GM12878 (cell line): ENCODE measurements around the gene SLC6A12. TPM values are rescaled to one million over a fixed set of nuclear protein-coding genes. Genes with fewer than 3 reads are reported as not detected.
A peak's percentile ranks its signal among the peaks of the same experiment; 100 is the strongest.
"Not testable (repeated sequence)": the region's sequence is repeated elsewhere in the genome, so short reads cannot be mapped to it uniquely, and the experiment has no call there.

Source experiments
- ATAC-seq: fragments of 200-7000 bp; cut with Tn5 transposase; 3 replicates; pipeline ENCODE4 v1.9.1; 2020; ENCODE audit warnings: mild to moderate bottlenecking, moderate library complexity
- BruUV-seq: library from RNA; stranded (reverse); fragments of 400-500 nt; replicated peaks from 2 replicates; lab custom pipeline; 2021; lab: Mats Ljungman, UMichigan
- CTCF ChIA-PET: fragments of 300-600 bp; sonication (Branson Sonifier 250); formaldehyde crosslinking; extraction: SDS; loops from one replicate; lab custom pipeline; 2021; ENCODE audit warnings: inconsistent platforms; lab: Yijun Ruan, JAX
- POLR2A ChIA-PET: fragments of 350-600 bp; formaldehyde crosslinking; extraction: SDS; loops from one replicate; lab custom pipeline; 2021; ENCODE audit warnings: inconsistent platforms; lab: Charles Lee
- RAD21 ChIA-PET: fragments of 300-600 bp; sonication (Branson Sonifier 250); formaldehyde crosslinking; loops from one replicate; lab custom pipeline; 2023; ENCODE audit warnings: antibody characterized with exemption; ENCODE audit not compliant: unreplicated experiment; lab: Charles Lee
- SMC1A ChIA-PET: fragments of 300-600 bp; sonication (Branson Sonifier 250); formaldehyde crosslinking; loops from one replicate; lab custom pipeline; 2023; ENCODE audit not compliant: unreplicated experiment, uncharacterized antibody; lab: Charles Lee
- DNase-seq: peaks from one replicate; pipeline ENCODE4 v3.0.0-alpha.2; 2011; ENCODE audit warnings: low read depth, low spot score
- FAIRE-seq: peaks from 3 replicates; lab custom pipeline; 2011; peaks lifted over from hg19 to GRCh38; lab: Jason Lieb, UNC
- H2AFZ ChIP-seq: 2 replicates; pipeline ENCODE4 v1.6.0; 2011; ENCODE audit warnings: low read depth, low read length, control low read depth; ENCODE audit not compliant: control insufficient read depth
- H3K27ac ChIP-seq: 2 replicates; pipeline ENCODE4 v1.5.1; 2011; ENCODE audit warnings: control low read depth; ENCODE audit not compliant: control insufficient read depth, insufficient read depth
- H3K27me3 ChIP-seq, 2 experiments: replicated peaks in 1 of 2; 2 replicates each; pipeline versions ENCODE4 v1.6.0 to v1.6.1; 2011; ENCODE audit warnings: low read length in 1 of 2; ENCODE audit not compliant: control insufficient read depth in 2 of 2, insufficient read depth in 2 of 2
- H3K36me3 ChIP-seq, 2 experiments: 2 replicates each; pipeline ENCODE4 v1.5.1; 2011; ENCODE audit warnings: low read length in 1 of 2; ENCODE audit not compliant: control insufficient read depth in 2 of 2, insufficient read depth in 2 of 2
- H3K4me1 ChIP-seq: 2 replicates; pipeline ENCODE4 v1.6.1; 2011; ENCODE audit warnings: mild to moderate bottlenecking, low read length, moderate library complexity, mixed read lengths; ENCODE audit not compliant: control insufficient read depth, insufficient read depth
- H3K4me2 ChIP-seq: 2 replicates; pipeline ENCODE4 v1.6.0; 2011; ENCODE audit warnings: control low read depth; ENCODE audit not compliant: control insufficient read depth, insufficient read depth
- H3K4me3 ChIP-seq: fragments of 200-600 bp; sonication (generic); 2 replicates; pipeline ENCODE4 v1.5.1; 2016
- H3K79me2 ChIP-seq: 2 replicates; pipeline ENCODE4 v1.6.0; 2011; ENCODE audit warnings: low read length; ENCODE audit not compliant: control insufficient read depth, insufficient read depth
- H3K9ac ChIP-seq: 2 replicates; pipeline ENCODE4 v1.8.0; 2011; ENCODE audit warnings: low read length, control low read depth, mixed read lengths; ENCODE audit not compliant: control insufficient read depth, insufficient read depth
- H3K9me3 ChIP-seq: replicated peaks from 3 replicates; pipeline ENCODE4 v1.5.1; 2011; ENCODE audit warnings: mild to moderate bottlenecking, low read length; ENCODE audit not compliant: control insufficient read depth, insufficient read depth
- H4K20me1 ChIP-seq: 2 replicates; pipeline ENCODE4 v1.6.0; 2011; ENCODE audit not compliant: control insufficient read depth, insufficient read depth
- BCL3 ChIP-seq: IDR thresholded peaks from 2 replicates; pipeline ENCODE4 v1.6.1; 2011; ENCODE audit warnings: borderline replicate concordance, low read depth, mild to moderate bottlenecking, moderate library complexity, low read length; ENCODE audit not compliant: insufficient read depth, poor library complexity, severe bottlenecking
- CBFB ChIP-seq: IDR thresholded peaks from 2 replicates; pipeline ENCODE4 v1.6.1; 2016; ENCODE audit warnings: antibody characterized with exemption, low read depth
- CTCF ChIP-seq, 3 experiments: IDR thresholded peaks in 2 of 3; conservative IDR thresholded peaks in 1 of 3; 2 replicates each; pipeline ENCODE4 v1.5.1; 2011; ENCODE audit warnings: low read depth in 3 of 3, low read length in 3 of 3, mild to moderate bottlenecking in 3 of 3, control low read depth in 2 of 3, moderate library complexity in 2 of 3, inconsistent platforms in 1 of 3, mixed read lengths in 1 of 3; ENCODE audit not compliant: control insufficient read depth in 2 of 3, insufficient read depth in 1 of 3; ENCODE audit errors: extremely low read depth in 1 of 3
- EP300 ChIP-seq, 2 experiments: fragments of 150-350 bp in 1 of 2; IDR thresholded peaks; 2 replicates each; pipeline ENCODE4 v1.6.1; 2011 to 2012; ENCODE audit warnings: low read depth in 2 of 2, low read length in 2 of 2, borderline replicate concordance in 1 of 2, improper control_type of control experiment in 1 of 2, inconsistent platforms in 1 of 2; ENCODE audit not compliant: control insufficient read depth in 1 of 2
- EZH2 ChIP-seq: IDR thresholded peaks from 2 replicates; pipeline ENCODE4 v1.6.1; 2012; ENCODE audit warnings: low read depth, mild to moderate bottlenecking, control low read depth, inconsistent platforms, low read length, borderline replicate concordance; ENCODE audit not compliant: control insufficient read depth
- IKZF2 ChIP-seq, 2 experiments: fragments of 450-650 bp; IDR thresholded peaks; 2 replicates each; pipeline ENCODE4 v1.6.1; 2017; ENCODE audit warnings: mild to moderate bottlenecking in 2 of 2, moderate library complexity in 2 of 2
- RAD21 ChIP-seq: IDR thresholded peaks from 2 replicates; pipeline ENCODE4 v1.6.1; 2011; ENCODE audit warnings: mild to moderate bottlenecking, low read depth, low read length, moderate library complexity; ENCODE audit not compliant: insufficient read depth
- RB1 ChIP-seq: fragments of 450-650 bp; formaldehyde crosslinking; IDR thresholded peaks from 2 replicates; pipeline ENCODE4 v1.6.1; 2017; ENCODE audit warnings: mild to moderate bottlenecking, borderline replicate concordance
- SUPT20H ChIP-seq: IDR thresholded peaks from 2 replicates; pipeline ENCODE4 v1.6.1; 2011; ENCODE audit warnings: low read depth, mild to moderate bottlenecking, low read length, moderate library complexity, borderline replicate concordance; ENCODE audit not compliant: control insufficient read depth
- TAF1 ChIP-seq: IDR thresholded peaks from 2 replicates; pipeline ENCODE4 v1.6.1; 2011; ENCODE audit warnings: mild to moderate bottlenecking, low read depth, low read length, borderline replicate concordance
- ZNF592 ChIP-seq: fragments of 450-650 bp; IDR thresholded peaks from 2 replicates; pipeline ENCODE4 v1.6.1; 2017; ENCODE audit warnings: mild to moderate bottlenecking, moderate library complexity
- WGBS: methylation state at CpG from one replicate; pipeline ENCODE4 v1.1.6; 2016; ENCODE audit warnings: low lambda C conversion rate; ENCODE audit not compliant: insufficient replicate concordance, insufficient coverage; ENCODE audit errors: missing lambda C conversion rate; 5-methylcytosine and 5-hydroxymethylcytosine counted together
- in situ Hi-C: fragments of 300-500 bp; cut with MboI; formaldehyde crosslinking; loops from 9 replicates; pipeline ENCODE4 v1.14.3; 2018; ENCODE audit warnings: mixed read lengths
- intact Hi-C: fragments of 100-400 bp; cut with micrococcal nuclease; formaldehyde crosslinking; loops from one replicate; pipeline ENCODE4 v1.14.2; 2022; ENCODE audit not compliant: unreplicated experiment
- polyA plus RNA-seq, 11 experiments: library from polyadenylated mRNA; depleted of rRNA in 4 of 11; unstranded in 6 of 11; stranded (reverse) in 5 of 11; fragments of >200 nt; fragmentation: Nextera tagmentation in 4 of 11; fragmentation: Illumina TruSeq in 1 of 11; extraction: Ambion mirVana in 4 of 11; extraction: Trizol in 1 of 11; gene quantifications; 1 replicate in 1 of 11; 2 replicates in 10 of 11; pipeline versions ENCODE4 v1.2.1 to v1.2.3, GENCODE V29; 2011 to 2016; ENCODE audit warnings: inconsistent platforms in 2 of 11, missing spikeins in 2 of 11, low read depth in 1 of 11
- total RNA-seq, 4 experiments: library from RNA; depleted of rRNA in 3 of 4; stranded (reverse); fragments of >200 nt in 3 of 4; fragmentation: Illumina TruSeq in 1 of 4; extraction: Trizol in 1 of 4; gene quantifications; 2 replicates each; pipeline versions ENCODE4 v1.2.1 to v1.2.3, GENCODE V29; 2013 to 2021

Gene SLC6A12
- total and polyA plus RNA-seq, 10 of the 15 experiments (the other 5 are each of a cell fraction or from before 2014, with no cell fraction given) = 0.06 to 0.11 (median 0.07) TPM; not detected in 7

- TF ChIP-seq CTCF (IDR thresholded peaks at IDR 0.05 in 2 of 3, conservative IDR thresholded peaks at IDR 0.05 in 1 of 3; ENCODE audit: control insufficient read depth in 2 of 3, extremely low read depth in 1 of 3, insufficient read depth in 1 of 3, low read depth in 3 of 3, low read length in 3 of 3) = peak; percentile 47 to 61 (median 59); a peak in 5 of 6 replicates
- no peak for TF ChIP-seq CBFB
- TF ChIP-seq SUPT20H = no peak
- no peak for TF ChIP-seq RB1
- no peak for TF ChIP-seq ZNF592
- TF ChIP-seq EZH2 = no peak
- TF ChIP-seq EP300 (IDR thresholded peaks at IDR 0.05; ENCODE audit: borderline replicate concordance in 1 of 2, control insufficient read depth in 1 of 2, low read depth in 2 of 2, low read length in 2 of 2) = no peak
- no peak for TF ChIP-seq BCL3
- no peak for TF ChIP-seq TAF1
- no peak for TF ChIP-seq IKZF2 (IDR thresholded peaks at IDR 0.05)
- peak; percentile 23; the same call in 1 of the 2 replicates for TF ChIP-seq RAD21
Measured at GRCh38 chr12:188910-189621, 24.9 kb downstream of the SLC6A12 start (continued).

GRCh38 chr12:187986-188909 lies 25.7 kb downstream of the SLC6A12 start:
- H3K9me3 ChIP-seq, in situ Hi-C loops, H2AFZ ChIP-seq, FAIRE-seq, BruUV-seq, H3K27ac ChIP-seq, H3K4me1 ChIP-seq, H3K4me2 ChIP-seq, POLR2A ChIA-PET, H3K9ac ChIP-seq, DNase-seq, H3K36me3 ChIP-seq, intact Hi-C loops, SMC1A ChIA-PET, RAD21 ChIA-PET, H4K20me1 ChIP-seq, H3K79me2 ChIP-seq, ATAC-seq, H3K27me3 ChIP-seq: not testable (repeated sequence)
- 44% methylated on average over 4 of the region's 53 CpGs for WGBS
- 0 out of 2 replicates have a peak overlapping the region, but pooled peaks have one; percentile 47 for H3K4me3 ChIP-seq
- CTCF ChIA-PET = interaction anchor here (2.0 kb wide), 1 partner anchor 23 kb away, joined by 5 read pairs; no protein-coding TSS in a partner anchor
